HL-60 (cell line): Measurements from ENCODE around the gene RFTN1.

Source experiments
- CTCF ChIP-seq: IDR thresholded peaks from one replicate; pipeline ENCODE4 v1.5.1; 2011; ENCODE audit warnings: low read length, control low read depth, inconsistent platforms; ENCODE audit not compliant: insufficient read depth
- POLR2AphosphoS5 ChIP-seq: IDR thresholded peaks from 2 replicates; pipeline ENCODE4 v1.6.1; 2012; ENCODE audit warnings: low read depth

- TF ChIP-seq CTCF = no peak
- TF ChIP-seq POLR2AphosphoS5 = no peak
Observed at GRCh38 chr3:16358336-16358735, 155.2 kb downstream of the RFTN1 start.
